Measurements from ENCODE around the gene CLK2.

Gene CLK2

GRCh38 chr1:155286544-155286943 is 13.2 kb upstream of the CLK2 start:
- H3K4me3 ChIP-seq (ENCODE audit: low read depth, low read length): no peak overlapping the region
- DNase-seq (ENCODE audit: low read depth): no peak
- no peak for TF ChIP-seq CTCF (conservative IDR thresholded peaks at IDR 0.05; ENCODE audit: low read depth, low read length)

GRCh38 chr1:155285631-155286044 is 12.3 kb upstream of the CLK2 start:
- DNase-seq (ENCODE audit: low read depth): no peak
- TF ChIP-seq CTCF (conservative IDR thresholded peaks at IDR 0.05; ENCODE audit: low read depth, low read length): no peak
- no peak overlapping the region for H3K4me3 ChIP-seq (ENCODE audit: low read depth, low read length)

GRCh38 chr1:155285063-155285462 is 11.8 kb upstream of the CLK2 start:
- DNase-seq (ENCODE audit: low read depth): no peak
- no peak overlapping the region for H3K4me3 ChIP-seq (ENCODE audit: low read depth, low read length)
- TF ChIP-seq CTCF (conservative IDR thresholded peaks at IDR 0.05; ENCODE audit: low read depth, low read length): no peak

DNA sequence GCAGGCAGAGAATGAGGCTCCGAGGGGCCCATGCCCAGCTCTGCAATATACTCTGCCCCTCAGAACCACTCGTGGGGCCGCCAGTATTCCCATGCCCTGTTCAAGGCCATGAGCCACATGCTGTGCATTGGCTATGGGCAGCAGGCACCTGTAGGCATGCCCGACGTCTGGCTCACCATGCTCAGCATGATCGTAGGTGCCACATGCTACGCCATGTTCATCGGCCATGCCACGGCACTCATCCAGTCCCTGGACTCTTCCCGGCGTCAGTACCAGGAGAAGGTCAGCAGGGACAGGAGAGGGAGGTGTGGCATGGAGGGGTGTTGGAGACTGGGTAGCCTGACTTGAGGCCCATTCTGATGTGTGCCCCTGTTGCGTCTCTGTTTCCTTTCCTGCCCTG is 11.2 kb upstream of the CLK2 start:
- no peak for DNase-seq (ENCODE audit: low read depth)
- no peak for TF ChIP-seq CTCF (conservative IDR thresholded peaks at IDR 0.05; ENCODE audit: low read depth, low read length)

DNA sequence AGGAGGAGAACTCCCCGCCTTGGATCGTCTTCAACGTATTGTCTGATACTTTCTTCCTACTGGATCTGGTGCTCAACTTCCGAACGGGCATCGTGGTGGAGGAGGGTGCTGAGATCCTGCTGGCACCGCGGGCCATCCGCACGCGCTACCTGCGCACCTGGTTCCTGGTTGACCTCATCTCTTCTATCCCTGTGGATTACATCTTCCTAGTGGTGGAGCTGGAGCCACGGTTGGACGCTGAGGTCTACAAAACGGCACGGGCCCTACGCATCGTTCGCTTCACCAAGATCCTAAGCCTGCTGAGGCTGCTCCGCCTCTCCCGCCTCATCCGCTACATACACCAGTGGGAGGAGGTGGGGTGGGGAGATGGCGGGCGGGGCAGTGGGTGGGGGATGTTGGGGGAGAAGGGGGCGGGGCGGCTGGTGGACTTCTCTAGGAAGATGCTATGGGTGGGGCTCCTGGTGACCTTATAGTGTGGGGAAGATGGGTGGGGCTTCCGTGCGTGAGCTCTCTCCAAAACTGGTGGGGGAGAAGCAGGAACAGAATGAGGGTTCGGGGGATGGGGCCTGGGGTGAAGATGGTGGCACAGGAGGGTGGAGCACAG is 9.3 kb upstream of the CLK2 start:
- no peak for DNase-seq (ENCODE audit: low read depth)
- no peak for TF ChIP-seq CTCF (conservative IDR thresholded peaks at IDR 0.05; ENCODE audit: low read depth, low read length)
- H3K4me3 ChIP-seq (ENCODE audit: low read depth, low read length): no peak overlapping the region

More for the DNA sequence above, 11.2 kb upstream of the CLK2 start:
- no peak overlapping the region for H3K4me3 ChIP-seq (ENCODE audit: low read depth, low read length)

DNA sequence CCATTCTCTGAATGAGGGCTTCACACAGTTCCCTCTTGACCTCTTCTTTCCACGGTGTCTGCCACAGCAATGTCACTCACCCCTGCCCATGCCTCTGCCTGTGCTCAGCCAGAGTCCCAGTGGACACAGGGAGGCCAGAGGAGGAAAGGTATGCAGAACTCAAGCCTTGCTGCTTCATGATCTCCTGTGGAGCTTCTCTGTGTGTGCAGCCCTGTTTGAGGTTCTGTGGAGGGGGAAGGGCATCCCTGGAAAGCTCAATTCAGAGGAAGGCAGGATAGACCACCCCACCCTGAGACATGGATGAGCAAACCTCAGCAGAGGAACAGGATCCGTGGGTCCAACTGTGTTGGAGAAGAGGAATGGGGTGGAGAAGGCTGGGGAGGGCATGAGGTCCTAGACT is 6.0 kb upstream of the CLK2 start:
- no peak overlapping the region for H3K4me3 ChIP-seq (ENCODE audit: low read depth, low read length)
- no peak for TF ChIP-seq CTCF (conservative IDR thresholded peaks at IDR 0.05; ENCODE audit: low read depth, low read length)
- DNase-seq (ENCODE audit: low read depth): no peak

- no peak for TF ChIP-seq CTCF (conservative IDR thresholded peaks at IDR 0.05; ENCODE audit: low read depth, low read length)
- H3K4me3 ChIP-seq (ENCODE audit: low read depth, low read length): no peak overlapping the region
- no peak for DNase-seq (ENCODE audit: low read depth)
Observed at GRCh38 chr1:155278689-155279160, 5.4 kb upstream of the CLK2 start.

Data from choroid plexus epithelial cell (primary cell).